Subcutaneous adipose tissue (tissue), 4 donors: ENCODE measurements around the gene SCEL. TPM values are rescaled to one million over a fixed set of nuclear protein-coding genes. Genes with fewer than 3 reads are reported as not detected.

ENCODE experiments used
- small RNA-seq: library from RNA; depleted of rRNA; stranded (forward); fragments of <200 nt; gene quantifications from one replicate; pipeline ENCODE3, GENCODE V24; 2016
- total RNA-seq, 4 donors: library from RNA; depleted of rRNA; stranded (reverse); fragments of >200 nt; gene quantifications; one replicate each; pipeline ENCODE4 v1.1.0, GENCODE V29; 2016
- TF ChIP-seq, protein P1 (sequence below): fragments of 450-650 bp; IDR thresholded peaks from one replicate; pipeline ENCODE4 v1.5.1; 2016; ENCODE audit warnings: low read depth, mild to moderate bottlenecking, control low read depth, antibody characterized with exemption, moderate library complexity

Gene SCEL
- total RNA-seq, 4 donors from 2014 or later = 0.17 to 0.57 (median 0.35) TPM

DNA sequence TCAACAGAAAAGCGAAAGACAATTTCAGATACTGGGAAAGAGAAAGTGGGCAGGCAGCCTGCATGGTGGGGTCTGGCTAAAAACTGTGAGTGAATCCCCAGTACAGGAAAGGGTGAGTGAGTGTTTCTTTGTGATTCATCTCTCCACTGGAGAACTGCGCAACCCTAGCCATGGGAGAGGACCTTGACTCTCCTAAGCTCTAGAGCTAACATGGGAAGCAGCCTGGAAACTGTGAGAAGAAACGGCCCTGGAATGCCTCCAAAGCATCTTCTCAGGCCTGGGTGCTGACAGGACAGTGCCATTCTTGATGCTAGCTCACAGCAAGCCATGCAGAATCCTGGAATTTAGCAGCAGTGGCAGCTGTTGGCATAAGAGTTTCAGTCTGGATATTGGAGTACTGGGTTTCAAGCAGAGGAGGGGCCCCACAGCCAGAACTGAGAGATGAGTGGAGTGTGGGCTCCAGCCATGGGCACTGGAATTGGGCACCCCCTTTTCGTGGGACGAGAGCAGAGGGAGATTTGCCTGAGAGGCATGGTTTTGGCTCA is 143.3 kb downstream of the SCEL start:
- TF ChIP-seq, protein P1, sequence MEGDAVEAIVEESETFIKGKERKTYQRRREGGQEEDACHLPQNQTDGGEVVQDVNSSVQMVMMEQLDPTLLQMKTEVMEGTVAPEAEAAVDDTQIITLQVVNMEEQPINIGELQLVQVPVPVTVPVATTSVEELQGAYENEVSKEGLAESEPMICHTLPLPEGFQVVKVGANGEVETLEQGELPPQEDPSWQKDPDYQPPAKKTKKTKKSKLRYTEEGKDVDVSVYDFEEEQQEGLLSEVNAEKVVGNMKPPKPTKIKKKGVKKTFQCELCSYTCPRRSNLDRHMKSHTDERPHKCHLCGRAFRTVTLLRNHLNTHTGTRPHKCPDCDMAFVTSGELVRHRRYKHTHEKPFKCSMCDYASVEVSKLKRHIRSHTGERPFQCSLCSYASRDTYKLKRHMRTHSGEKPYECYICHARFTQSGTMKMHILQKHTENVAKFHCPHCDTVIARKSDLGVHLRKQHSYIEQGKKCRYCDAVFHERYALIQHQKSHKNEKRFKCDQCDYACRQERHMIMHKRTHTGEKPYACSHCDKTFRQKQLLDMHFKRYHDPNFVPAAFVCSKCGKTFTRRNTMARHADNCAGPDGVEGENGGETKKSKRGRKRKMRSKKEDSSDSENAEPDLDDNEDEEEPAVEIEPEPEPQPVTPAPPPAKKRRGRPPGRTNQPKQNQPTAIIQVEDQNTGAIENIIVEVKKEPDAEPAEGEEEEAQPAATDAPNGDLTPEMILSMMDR = no peak

DNA sequence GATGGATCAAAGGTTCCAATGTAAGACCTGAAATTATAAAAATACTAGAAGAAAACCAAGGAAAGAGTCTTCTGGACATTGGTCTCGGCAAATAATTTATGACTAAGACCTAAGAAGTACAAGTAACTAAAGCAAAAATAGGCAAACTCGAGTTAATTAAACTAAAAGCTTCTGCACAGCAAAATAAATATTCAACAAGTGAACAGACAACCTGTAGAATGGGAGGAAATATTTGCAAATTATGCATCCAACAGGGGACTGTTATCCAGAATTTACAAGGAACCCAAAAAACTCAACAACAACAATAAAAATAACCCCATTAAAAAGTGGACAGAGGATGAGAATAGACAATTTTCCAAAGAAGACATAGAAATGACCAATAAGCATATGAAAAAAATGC is 152.3 kb downstream of the SCEL start:
- TF ChIP-seq, protein P1 = no peak

DNA sequence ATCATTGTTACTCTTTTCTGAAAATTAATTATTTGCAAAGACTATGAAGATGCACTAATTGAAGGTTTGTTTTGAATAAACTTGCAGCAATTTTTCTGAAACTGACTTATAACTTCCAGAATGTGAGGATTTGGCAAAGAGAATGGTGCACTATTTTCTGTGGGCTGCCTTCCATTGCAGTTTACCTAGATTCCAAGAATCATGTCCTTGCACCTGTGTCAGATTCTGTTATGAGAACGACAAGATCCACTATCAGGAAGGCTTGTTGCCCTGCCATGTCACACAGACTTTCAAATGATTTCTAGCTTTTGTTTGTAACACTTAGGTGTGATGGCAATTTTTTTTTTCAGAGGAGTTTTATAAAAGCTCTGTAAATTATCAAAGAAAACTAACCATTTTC is 156.4 kb downstream of the SCEL start:
- TF ChIP-seq, protein P1 = no peak

DNA sequence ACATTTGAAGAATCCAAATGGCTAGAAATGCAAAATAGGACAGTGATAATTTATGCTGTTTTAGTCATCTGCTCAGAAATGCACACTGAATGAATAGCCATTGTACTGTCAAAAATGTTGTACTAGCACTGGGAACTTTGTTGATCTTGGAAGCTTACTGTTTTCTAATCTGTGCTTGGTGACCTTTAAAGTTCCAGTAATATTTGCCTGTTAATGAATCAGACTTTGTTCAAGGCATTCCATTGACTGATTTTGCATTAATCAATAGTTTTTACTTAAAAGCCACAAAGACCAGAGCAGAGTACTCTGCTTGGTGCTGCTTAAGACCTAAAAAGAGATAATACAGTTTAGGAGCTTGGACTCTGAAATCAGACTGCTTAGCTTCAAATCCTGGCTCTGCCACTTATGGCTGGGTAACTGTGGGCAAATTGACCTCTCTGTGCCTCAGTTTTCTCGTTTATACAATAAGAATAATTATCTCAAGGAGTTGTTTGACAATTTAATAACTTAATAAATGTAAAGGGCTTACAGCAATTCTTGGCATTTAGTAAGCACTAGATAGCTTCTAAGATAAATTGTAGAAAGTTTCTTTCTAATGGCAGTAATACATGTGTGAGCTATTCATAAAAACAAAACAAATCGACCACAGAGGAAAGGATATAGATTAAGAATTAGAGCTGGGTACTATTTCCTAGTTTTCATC is 157.4 kb downstream of the SCEL start:
- TF ChIP-seq, protein P1 = no peak

DNA sequence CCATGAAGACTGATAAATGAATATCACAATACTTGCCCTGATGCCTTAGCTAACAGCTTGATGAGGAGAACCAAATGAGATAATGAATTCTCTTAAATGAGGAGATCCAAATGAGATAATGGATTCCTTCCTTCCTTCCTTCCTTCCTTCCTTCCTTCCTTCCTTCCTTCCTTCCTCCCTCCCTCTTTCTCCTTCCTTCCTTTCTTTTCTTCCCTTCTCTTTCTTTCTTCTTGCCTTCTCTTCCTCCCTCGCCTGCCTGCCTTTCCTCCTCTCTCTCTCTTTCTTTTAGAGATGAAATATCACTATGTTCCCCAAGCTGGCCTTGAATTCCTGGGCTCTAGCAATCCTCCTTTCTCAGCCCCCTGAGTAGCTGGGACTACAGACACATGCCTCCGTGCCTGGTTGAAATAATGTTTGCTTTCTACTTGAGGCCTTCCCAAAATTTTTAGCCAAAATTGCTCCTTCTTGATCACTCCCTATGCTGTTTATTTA is 158.0 kb downstream of the SCEL start:
- TF ChIP-seq, protein P1 = no peak

Small RNA genes lying within 50 kb of the gene (small RNA-seq; reads per million reads assigned to genes)
- not detected for gene RNY3P7
- gene SPTLC1P5 = not detected

Other genes starting within 250 kb of the SCEL start
- gene MYCBP2, start 208.6 kb upstream of the SCEL start, total RNA-seq = 100 to 1,000 TPM; 316 to 377 (median 343) TPM
- gene SLAIN1, start 162.0 kb downstream of the SCEL start, total RNA-seq = 1 to 10 TPM in 3 of 4 donors, under 1 TPM in 1; 0.88 to 8.7 (median 4.1) TPM